GM12865 (cell line): ENCODE data around the gene PLG.
"Not testable (repeated sequence)": the region's sequence is repeated elsewhere in the genome, so short reads cannot be mapped to it uniquely, and the experiment has no call there.

Experiments
- DNase-seq: peaks from one replicate; pipeline ENCODE4 v3.0.0; 2010; ENCODE audit warnings: low read depth
- H3K4me3 ChIP-seq: 2 replicates; pipeline ENCODE4 v1.5.1; 2011; ENCODE audit warnings: mild to moderate bottlenecking, low read depth, low read length, control low read depth
- CTCF ChIP-seq: IDR thresholded peaks from 2 replicates; pipeline ENCODE4 v1.5.1; 2011; ENCODE audit warnings: low read length, control low read depth, low read depth, inconsistent platforms; ENCODE audit not compliant: insufficient read depth; ENCODE audit errors: missing control alignments

The PLG gene

GRCh38 chr6:160791981-160792418 is 90.0 kb downstream of the PLG start:
- no peak overlapping the region for H3K4me3 ChIP-seq
- peak; percentile 3 for DNase-seq

GRCh38 chr6:160792708-160793107 is 90.7 kb downstream of the PLG start:
- no peak for DNase-seq
- TF ChIP-seq CTCF: no peak
- H3K4me3 ChIP-seq: no peak overlapping the region

More at GRCh38 chr6:160791981-160792418, 90.0 kb downstream of the PLG start:
- TF ChIP-seq CTCF: no peak

- H3K4me3 ChIP-seq: no peak overlapping the region
- DNase-seq: no peak
- no peak for TF ChIP-seq CTCF
These were observed 91.6 kb downstream of the PLG start for GRCh38 chr6:160793652-160794051.

GRCh38 chr6:160795721-160796120 is 93.7 kb downstream of the PLG start:
- no peak for DNase-seq
- no peak overlapping the region for H3K4me3 ChIP-seq
- TF ChIP-seq CTCF: no peak

- TF ChIP-seq CTCF: no peak
- DNase-seq: no peak
- no peak overlapping the region for H3K4me3 ChIP-seq
These were observed 96.6 kb downstream of the PLG start for GRCh38 chr6:160798625-160799024.

- no peak for TF ChIP-seq CTCF
- no peak overlapping the region for H3K4me3 ChIP-seq
- no peak for DNase-seq
These were observed 97.9 kb downstream of the PLG start for GRCh38 chr6:160799801-160800506.

- no peak for DNase-seq
- no peak overlapping the region for H3K4me3 ChIP-seq
- no peak for TF ChIP-seq CTCF
These were observed 99.4 kb downstream of the PLG start for GRCh38 chr6:160801418-160801817.

- not testable (repeated sequence) for H3K4me3 ChIP-seq, DNase-seq
These were observed 100.0 kb downstream of the PLG start for GRCh38 chr6:160802049-160802448.
